ENCODE measurements around the gene SH3TC1.

SH3TC1 gene

GRCh38 chr4:8203817-8204216, 4.7 kb downstream of the SH3TC1 start:
- peaks cover 86% of the 10 kb centered on the region for H3K4me1 Mint-ChIP-seq
- H3K9me3 Mint-ChIP-seq, result no peaks in the 10 kb centered on the region
- no peak overlapping the region for H3K4me3 Mint-ChIP-seq
- H3K27me3 Mint-ChIP-seq (ENCODE audit: low read depth, poor library complexity), result no peaks in the 10 kb centered on the region
- H3K36me3 Mint-ChIP-seq (ENCODE audit: low read depth), result no peaks in the 10 kb centered on the region
- DNase-seq, result no peak
- H3K27ac Mint-ChIP-seq, result no peak overlapping the region
- no peak for TF ChIP-seq CTCF (IDR thresholded peaks at IDR 0.05)

- Mint-ChIP-seq H3K4me3 (no peak overlapping the region), H3K36me3 (ENCODE audit: low read depth) (no peaks in the 10 kb centered on the region), H3K4me1 (peaks cover 86% of the 10 kb centered on the region), H3K27ac (no peak overlapping the region), H3K27me3 (ENCODE audit: low read depth, poor library complexity) (no peaks in the 10 kb centered on the region), H3K9me3 (no peaks in the 10 kb centered on the region)
- TF ChIP-seq CTCF (IDR thresholded peaks at IDR 0.05), result no peak
- DNase-seq, result no peak
These were observed 5.6 kb downstream of the SH3TC1 start for GRCh38 chr4:8204576-8205227.

- Mint-ChIP-seq H3K27me3 (ENCODE audit: low read depth, poor library complexity) (no peaks in the 10 kb centered on the region), H3K36me3 (ENCODE audit: low read depth) (no peaks in the 10 kb centered on the region), H3K4me1 (peaks cover 80% of the 10 kb centered on the region), H3K27ac (no peak overlapping the region), H3K9me3 (no peaks in the 10 kb centered on the region), H3K4me3 (no peak overlapping the region)
- TF ChIP-seq CTCF (IDR thresholded peaks at IDR 0.05), result no peak
- DNase-seq, result no peak
These were observed 6.2 kb downstream of the SH3TC1 start for GRCh38 chr4:8205241-8205707.

- H3K4me1 Mint-ChIP-seq, result peaks cover 73% of the 10 kb centered on the region
- DNase-seq, result no peak
- TF ChIP-seq CTCF (IDR thresholded peaks at IDR 0.05), result no peak
- H3K36me3 Mint-ChIP-seq (ENCODE audit: low read depth), result no peaks in the 10 kb centered on the region
- no peaks in the 10 kb centered on the region for H3K9me3 Mint-ChIP-seq
- no peaks in the 10 kb centered on the region for H3K27me3 Mint-ChIP-seq (ENCODE audit: low read depth, poor library complexity)
- H3K27ac Mint-ChIP-seq, result peak overlapping the region; percentile 29
- H3K4me3 Mint-ChIP-seq, result no peak overlapping the region
These were observed 6.9 kb downstream of the SH3TC1 start for GRCh38 chr4:8205749-8206611.

- no peak for DNase-seq
- TF ChIP-seq CTCF (IDR thresholded peaks at IDR 0.05), result no peak
- Mint-ChIP-seq H3K9me3 (no peaks in the 10 kb centered on the region), H3K4me3 (peak overlapping the region; percentile 35), H3K4me1 (peaks cover 71% of the 10 kb centered on the region), H3K27me3 (ENCODE audit: low read depth, poor library complexity) (peaks cover 3% of the 10 kb centered on the region), H3K36me3 (ENCODE audit: low read depth) (no peaks in the 10 kb centered on the region), H3K27ac (peak overlapping the region; percentile 35)
These were observed 8.2 kb downstream of the SH3TC1 start for GRCh38 chr4:8207314-8207713.

Measured in nephron progenitor cell (in vitro differentiated cells).